Activated CD8-positive, alpha-beta T cell treated with anti-CD3 and anti-CD28 coated beads for 36 hours (primary cell): Measurements from ENCODE around the gene ETNK2. TPM values are rescaled to one million over a fixed set of nuclear protein-coding genes. Genes with fewer than 3 reads are reported as not detected.

Experiments
- ATAC-seq: fragments of 200-7000 bp; cut with Tn5 transposase; one replicate; pipeline ENCODE4 v1.10.0; 2021; ENCODE audit warnings: mild to moderate bottlenecking, moderate library complexity
- CTCF ChIA-PET: fragments of 350-600 bp; sonication (Branson Sonifier 250); formaldehyde crosslinking; loops from one replicate; lab custom pipeline; 2021; ENCODE audit warnings: antibody characterized with exemption; lab: Charles Lee
- POLR2A ChIA-PET: fragments of 350-600 bp; sonication (Branson Sonifier 250); formaldehyde crosslinking; loops from one replicate; lab custom pipeline; 2021; ENCODE audit warnings: antibody characterized with exemption; lab: Charles Lee
- DNase-seq: peaks from one replicate; pipeline ENCODE4 v3.0.0-alpha.2; 2020
- H3K27ac Mint-ChIP-seq: one replicate; pipeline ENCODE4 v1.8.0; 2021; ENCODE audit warnings: mild to moderate bottlenecking, mixed read lengths
- H3K27me3 Mint-ChIP-seq: one replicate; pipeline ENCODE4 v1.8.0; 2021; ENCODE audit warnings: mixed read lengths
- H3K36me3 Mint-ChIP-seq: one replicate; pipeline ENCODE4 v1.8.0; 2021; ENCODE audit warnings: low read depth, mixed read lengths
- H3K4me1 Mint-ChIP-seq: one replicate; pipeline ENCODE4 v1.8.0; 2021; ENCODE audit warnings: low read depth, mixed read lengths
- H3K4me3 Mint-ChIP-seq: one replicate; pipeline ENCODE4 v1.8.0; 2021; ENCODE audit warnings: mild to moderate bottlenecking, moderate library complexity, mixed read lengths
- H3K9me3 Mint-ChIP-seq: one replicate; pipeline ENCODE4 v1.8.0; 2021; ENCODE audit warnings: mixed read lengths
- CTCF ChIP-seq: fragments of 200-600 bp; IDR thresholded peaks from one replicate; pipeline ENCODE4 v1.8.0; 2022; ENCODE audit warnings: antibody characterized with exemption, mild to moderate bottlenecking
- intact Hi-C: fragments of 100-400 bp; cut with micrococcal nuclease; formaldehyde crosslinking; loops from one replicate; pipeline ENCODE4 v1.10.0; 2022
- total RNA-seq, 2 experiments: library from RNA; stranded (reverse); gene quantifications; one replicate each; pipeline ENCODE4 v1.2.3, GENCODE V29; 2021

ETNK2 gene
- total RNA-seq, 2 experiments from 2014 or later = 1.3 to 1.4 TPM

GRCh38 chr1:204172404-204173029 lies 20.7 kb upstream of the ETNK2 start:
- intact Hi-C loops = no loop called here
- peaks cover 33% of the 10 kb centered on the region for H3K9me3 Mint-ChIP-seq
- POLR2A ChIA-PET = interaction anchor here (1.4 kb wide), 1 partner anchor 17 kb away, joined by 3 read pairs; no protein-coding TSS in a partner anchor

DNA sequence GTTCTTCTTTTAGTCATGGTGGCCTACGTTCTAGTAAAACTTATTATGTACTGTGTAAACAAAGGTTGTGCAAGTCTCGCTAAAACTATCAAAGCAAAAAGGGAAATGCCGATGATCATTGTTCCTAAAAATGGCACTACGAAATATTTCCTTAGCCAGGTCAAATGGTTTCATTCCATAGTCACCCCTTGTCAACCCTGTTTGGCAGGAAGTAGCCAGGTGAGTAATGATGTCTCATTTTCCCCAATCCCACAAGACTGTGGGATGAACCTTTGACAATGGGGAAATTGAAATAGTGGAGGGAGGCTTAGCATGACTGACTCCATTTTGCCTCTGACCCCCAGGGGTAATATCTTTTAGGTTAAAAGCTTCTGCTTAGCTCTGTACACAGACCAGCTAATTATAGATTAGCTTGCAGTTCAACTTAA lies 19.9 kb upstream of the ETNK2 start:
- no peak for DNase-seq
- Mint-ChIP-seq H3K9me3 (peaks cover 35% of the 10 kb centered on the region), H3K4me3 (no peak overlapping the region), H3K4me1 (no peaks in the 10 kb centered on the region), H3K27ac (no peak overlapping the region), H3K36me3 (peaks cover 3% of the 10 kb centered on the region), H3K27me3 (peaks cover 6% of the 10 kb centered on the region)
- no peak for ATAC-seq
- ChIA-PET POLR2A (interaction anchor here (0.7 kb wide), 1 partner anchor 201 kb away, joined by 3 read pairs; no protein-coding TSS in a partner anchor), CTCF (interaction anchor here (1.7 to 6.9 kb wide), 2 partner anchors 9 to 35 kb away, joined by 7 to 36 read pairs; no protein-coding TSS in a partner anchor)
- intact Hi-C loops = no loop called here
- no peak for TF ChIP-seq CTCF

More at GRCh38 chr1:204172404-204173029, 20.7 kb upstream of the ETNK2 start:
- Mint-ChIP-seq H3K27me3 (peaks cover 4% of the 10 kb centered on the region), H3K36me3 (peaks cover 3% of the 10 kb centered on the region), H3K4me3 (no peak overlapping the region), H3K27ac (no peak overlapping the region), H3K4me1 (no peaks in the 10 kb centered on the region)
- TF ChIP-seq CTCF = no peak
- CTCF ChIA-PET = interaction anchor here (1.7 to 6.9 kb wide), 2 partner anchors 10 to 34 kb away, joined by 7 to 36 read pairs; no protein-coding TSS in a partner anchor
- DNase-seq (no peak), ATAC-seq (no peak)

- Mint-ChIP-seq H3K4me3 (no peak overlapping the region), H3K36me3 (peaks cover 3% of the 10 kb centered on the region), H3K9me3 (peaks cover 35% of the 10 kb centered on the region), H3K27me3 (peaks cover 6% of the 10 kb centered on the region), H3K4me1 (no peaks in the 10 kb centered on the region), H3K27ac (no peak overlapping the region)
- TF ChIP-seq CTCF = no peak
- DNase-seq = no peak
- intact Hi-C loops = no loop called here
- ChIA-PET POLR2A (no interaction called here), CTCF (interaction anchor here (1.6 kb wide), 1 partner anchor 37 kb away, joined by 4 read pairs; no protein-coding TSS in a partner anchor)
- ATAC-seq = no peak
Observed at GRCh38 chr1:204170494-204171155, 18.8 kb upstream of the ETNK2 start.

DNA sequence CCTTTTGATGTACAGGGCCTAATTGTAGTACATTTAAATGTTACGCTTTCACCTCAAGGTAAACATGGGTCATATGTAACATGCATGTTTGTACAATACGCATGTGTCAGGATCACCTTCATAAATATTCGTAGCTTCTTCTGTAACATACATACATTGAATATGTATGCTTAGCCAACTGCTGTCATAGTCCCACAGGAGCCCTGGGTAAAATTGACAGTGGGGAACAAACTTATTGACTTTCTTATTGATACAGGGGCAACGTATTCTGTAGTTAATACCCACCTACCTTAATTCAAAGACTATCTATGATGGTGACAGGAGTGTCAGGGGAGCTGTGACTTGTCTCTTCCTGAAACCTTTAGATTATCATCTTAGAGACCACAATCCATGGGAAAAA lies 18.0 kb upstream of the ETNK2 start:
- DNase-seq (no peak), ATAC-seq (no peak)
- TF ChIP-seq CTCF = no peak
- intact Hi-C loops = no loop called here
- H3K4me1 Mint-ChIP-seq = no peaks in the 10 kb centered on the region
- POLR2A ChIA-PET = no interaction called here
- H3K36me3 Mint-ChIP-seq = peaks cover 3% of the 10 kb centered on the region
- H3K27ac Mint-ChIP-seq = no peak overlapping the region
- H3K27me3 Mint-ChIP-seq = peaks cover 6% of the 10 kb centered on the region
- peaks cover 35% of the 10 kb centered on the region for H3K9me3 Mint-ChIP-seq
- CTCF ChIA-PET = interaction anchor here (0.8 to 9.3 kb wide), 3 partner anchors 36 to 228 kb away, joined by 4 to 81 read pairs (median 4); no protein-coding TSS in a partner anchor
- H3K4me3 Mint-ChIP-seq = no peak overlapping the region

GRCh38 chr1:204167730-204168129 lies 15.9 kb upstream of the ETNK2 start:
- peaks cover 3% of the 10 kb centered on the region for H3K36me3 Mint-ChIP-seq
- no peak overlapping the region for H3K4me3 Mint-ChIP-seq
- no peaks in the 10 kb centered on the region for H3K4me1 Mint-ChIP-seq
- intact Hi-C loops = no loop called here
- H3K9me3 Mint-ChIP-seq = peaks cover 35% of the 10 kb centered on the region
- TF ChIP-seq CTCF = no peak
- POLR2A ChIA-PET = no interaction called here
- DNase-seq (no peak), ATAC-seq (no peak)
- peaks cover 3% of the 10 kb centered on the region for H3K27me3 Mint-ChIP-seq
- CTCF ChIA-PET = interaction anchor here (0.7 to 9.3 kb wide), 8 partner anchors 11 to 230 kb away, joined by 3 to 92 read pairs (median 5); partner anchors contain the start of gene PLEKHA6
- H3K27ac Mint-ChIP-seq = no peak overlapping the region
